ENCODE data around the gene RAB3B. TPM values are rescaled to one million over a fixed set of nuclear protein-coding genes. Genes with fewer than 3 reads are reported as not detected.
"Not testable (repeated sequence)": the region's sequence is repeated elsewhere in the genome, so short reads cannot be mapped to it uniquely, and the experiment has no call there.

Gene RAB3B
- total and polyA plus RNA-seq, 2 of the 4 experiments (the other 2 are of a cell fraction) = 33.6 to 78.5 TPM

DNA sequence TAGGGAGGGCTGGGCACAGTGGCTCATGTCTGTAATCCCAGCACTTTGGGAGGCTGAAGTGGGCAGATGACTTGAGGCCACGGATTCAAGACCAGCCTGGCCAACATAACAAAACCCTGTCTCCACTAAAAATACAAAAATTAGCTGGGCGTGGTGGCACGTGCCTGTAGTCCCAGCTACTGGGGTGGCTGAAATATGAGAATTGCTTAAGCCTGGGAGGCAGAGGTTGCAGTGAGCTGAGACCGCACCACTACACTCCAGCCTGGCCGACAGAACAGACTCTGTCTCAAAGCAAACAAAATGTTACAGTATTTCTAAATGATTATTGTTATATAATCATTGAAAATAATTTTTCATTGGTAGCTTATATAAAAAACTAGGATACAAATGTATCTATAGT lies 38.3 kb upstream of the RAB3B start:
- H3K36me3 ChIP-seq (ENCODE audit: control insufficient read depth, insufficient read depth, low read length); H3K27me3 ChIP-seq (ENCODE audit: control insufficient read depth, insufficient read depth, low read length); H3K56ac ChIP-seq (ENCODE audit: extremely low read depth, insufficient read depth, low read length); H2BK120ac ChIP-seq (ENCODE audit: low read depth, low read length); H3K23ac ChIP-seq (ENCODE audit: low read depth, low read length); H3K4me2 ChIP-seq (ENCODE audit: low read depth, low read length); H3K14ac ChIP-seq (replicated peaks; ENCODE audit: low read depth, low read length); H2BK20ac ChIP-seq (ENCODE audit: low read depth, low read length); H3K27ac ChIP-seq (ENCODE audit: insufficient read depth, low read length); in situ Hi-C loops (cut with MboI; ENCODE audit: low sequenced_read_pairs); dilution Hi-C loops (cut with HindIII; ENCODE audit: low sequenced_read_pairs, unreplicated experiment); H3K18ac ChIP-seq (ENCODE audit: low read depth, low read length); H4K5ac ChIP-seq (ENCODE audit: low read depth, low read length); H2AFZ ChIP-seq (replicated peaks; ENCODE audit: low read length, poor library complexity); H3K4ac ChIP-seq (ENCODE audit: low read depth, low read length); H4K8ac ChIP-seq (ENCODE audit: low read depth in 2 of 2, low read length in 2 of 2); H2AK5ac ChIP-seq (ENCODE audit: low read depth, low read length); intact Hi-C loops (cut with micrococcal nuclease); H3K4me3 ChIP-seq (ENCODE audit: insufficient read depth, low read depth, low read length); ATAC-seq (ENCODE audit: low read depth); H3K4me1 ChIP-seq (ENCODE audit: control insufficient read depth, insufficient read depth, low read length); CTCF ChIA-PET; BruUV-seq (replicated peaks); H3K9me3 ChIP-seq (ENCODE audit: control insufficient read depth, insufficient read depth, low read length); H2AK9ac ChIP-seq (replicated peaks; ENCODE audit: low read depth, low read length, poor library complexity); H4K91ac ChIP-seq (ENCODE audit: insufficient read depth, low read depth, low read length); H3K9ac ChIP-seq (ENCODE audit: low read depth, low read length); H2BK5ac ChIP-seq (ENCODE audit: low read depth, low read length, poor library complexity, severe bottlenecking); DNase-seq; H2BK15ac ChIP-seq (ENCODE audit: low read depth, low read length); H3K9me1 ChIP-seq (ENCODE audit: insufficient read depth, low read length): not testable (repeated sequence)
- Histone ChIP-seq H3K79me1 (ENCODE audit: low read depth in 1 of 2, low read length in 2 of 2) (peaks cover 23 to 40% of the 10 kb centered on the region in 2 experiments), H4K20me1 (ENCODE audit: insufficient read depth, low read length) (peaks cover 18% of the 10 kb centered on the region)
- WGBS, 2 experiments (ENCODE audit: extremely low coverage in 2 of 2, insufficient read length in 1 of 2) = no CpG with 5 or more reads among the region's 5 CpGs
- POLR2A ChIA-PET (ENCODE audit: unreplicated experiment) = interaction anchor here (0.5 kb wide), 1 partner anchor 186 kb away, joined by 4 read pairs; no protein-coding TSS in a partner anchor

Data from IMR-90 (cell line).